ENCODE measurements around the gene NECAP2.
"Not testable (repeated sequence)": the region's sequence is repeated elsewhere in the genome, so short reads cannot be mapped to it uniquely, and the experiment has no call there.

The NECAP2 gene

DNA sequence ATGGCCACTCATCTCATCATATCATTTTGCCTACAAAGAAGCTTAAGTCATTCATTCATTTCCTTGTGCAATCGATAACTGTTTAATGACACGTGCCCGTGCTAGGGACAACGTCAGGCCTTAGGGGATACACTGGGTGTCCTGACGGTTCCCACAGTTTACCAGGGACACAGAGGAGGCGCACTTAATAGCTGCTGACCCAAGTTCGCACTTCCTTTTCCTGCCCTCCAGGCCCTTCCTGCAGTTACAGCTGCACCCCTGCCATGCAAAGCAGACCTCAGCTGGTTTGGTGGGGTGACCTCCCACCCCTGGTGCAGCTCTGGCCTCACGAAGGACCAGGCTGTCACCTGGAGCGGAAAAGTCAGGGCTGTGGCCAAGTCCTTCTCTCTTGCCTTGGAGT, 7.5 kb upstream of the NECAP2 start:
- DNase-seq, result no peak

GRCh38 chr1:16434007-16434406, 6.5 kb upstream of the NECAP2 start:
- DNase-seq, result no peak

- DNase-seq, result no peak
Observed at GRCh38 chr1:16434501-16434900, 6.0 kb upstream of the NECAP2 start.

DNA sequence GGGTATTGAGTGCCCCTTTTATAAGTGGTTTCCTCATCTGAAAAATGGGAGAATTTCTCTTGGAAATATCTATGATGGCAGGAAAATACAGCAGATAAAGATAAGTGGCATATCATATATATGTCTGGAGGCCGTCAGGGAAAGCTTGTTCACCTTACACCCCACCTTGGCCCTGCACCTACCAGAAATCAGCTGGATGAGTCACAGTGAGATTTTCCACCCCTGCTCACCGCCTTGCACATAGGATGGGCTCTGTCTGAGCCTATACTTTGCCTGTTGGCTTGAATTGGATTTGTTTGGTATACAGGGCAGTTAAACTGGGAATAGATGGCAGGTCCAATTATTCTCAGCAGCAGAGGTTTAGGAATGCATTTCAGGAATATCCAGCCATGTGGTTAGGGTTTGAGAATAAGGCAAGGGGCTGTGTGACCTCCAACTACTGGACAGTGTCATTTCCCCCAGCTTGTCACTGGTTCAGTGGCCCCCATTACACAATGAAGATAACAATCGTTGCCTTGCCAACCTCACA, 3.5 kb upstream of the NECAP2 start, which contains the start of gene SPATA21:
TSS of gene SPATA21 (minus strand) at position 479 of the 529 bp plus-strand sequence. CDS start 6,053 bp downstream, outside the sequence.
- DNase-seq, result no peak

- no peak for DNase-seq
Observed at GRCh38 chr1:16438516-16438915, 2.0 kb upstream of the NECAP2 start.

- no peak for DNase-seq
Observed at GRCh38 chr1:16438924-16439323, 1.6 kb upstream of the NECAP2 start.

- no peak for DNase-seq
Observed at GRCh38 chr1:16440131-16440469, 424 bp upstream of the NECAP2 start.

GRCh38 chr1:16441282-16441665, 750 bp downstream of the NECAP2 start:
- no peak for DNase-seq

- DNase-seq, result no peak
Observed at GRCh38 chr1:16442265-16442664, 1.7 kb downstream of the NECAP2 start.

- no peak for DNase-seq
Observed at GRCh38 chr1:16442941-16443340, 2.4 kb downstream of the NECAP2 start.

DNA sequence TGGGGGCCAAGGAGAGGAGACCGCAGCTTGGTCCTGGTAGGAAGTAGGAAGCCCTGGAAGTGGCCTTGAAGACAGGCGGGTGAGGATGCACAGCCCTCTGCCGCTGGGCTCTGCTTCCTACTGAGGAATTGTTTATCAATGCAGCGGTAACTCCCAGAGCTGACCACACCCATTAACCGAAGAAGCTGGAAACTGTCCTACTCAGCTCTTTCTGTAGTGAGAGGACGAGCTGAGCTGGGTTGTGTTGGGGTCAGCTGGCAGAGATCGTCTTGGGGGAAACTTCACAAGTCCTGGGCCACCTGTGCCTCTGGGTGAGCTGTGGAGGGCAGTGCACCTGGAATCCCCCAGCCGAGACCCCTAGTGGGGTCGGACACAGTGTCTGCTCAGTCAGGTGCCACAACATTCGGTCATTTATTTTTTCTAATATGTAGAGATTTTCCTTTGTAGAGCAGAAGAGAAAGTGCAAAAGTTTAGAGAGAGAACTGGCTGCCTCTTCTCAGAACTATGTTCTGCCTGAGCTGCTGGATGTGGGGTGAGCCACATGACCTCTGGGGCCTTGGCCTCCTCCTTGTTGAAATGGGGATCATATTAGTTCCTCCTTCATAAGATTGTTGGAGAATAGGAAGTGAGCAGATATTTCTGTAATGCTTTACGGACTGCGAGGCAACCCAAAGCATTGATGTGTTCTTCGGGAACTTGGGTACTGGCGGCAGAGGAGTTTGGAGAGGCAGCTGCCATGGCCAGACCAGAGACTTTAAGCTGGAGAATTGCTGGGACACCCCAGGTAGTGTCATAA, 3.6 kb downstream of the NECAP2 start:
- DNase-seq, result peak; percentile 26

DNA sequence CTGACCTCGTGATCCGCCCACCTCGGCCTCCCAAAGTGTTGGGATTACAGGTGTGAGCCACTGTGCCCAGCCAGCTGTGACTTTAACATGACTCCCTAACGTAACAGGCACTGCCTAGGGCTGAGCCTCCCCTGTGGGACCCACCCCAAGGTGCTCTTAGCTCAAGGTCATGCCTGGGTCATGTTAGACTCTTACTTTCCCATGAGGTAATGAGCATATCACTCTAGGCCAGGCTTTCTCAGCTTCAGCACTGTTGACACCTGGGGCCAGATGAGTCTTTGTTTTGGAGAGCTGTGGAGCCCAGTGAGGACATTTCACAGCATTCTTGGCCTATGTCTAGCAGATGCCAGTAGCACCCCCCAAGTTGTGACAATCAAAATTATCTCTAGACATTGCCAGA, 4.5 kb downstream of the NECAP2 start:
- no peak for DNase-seq

DNA sequence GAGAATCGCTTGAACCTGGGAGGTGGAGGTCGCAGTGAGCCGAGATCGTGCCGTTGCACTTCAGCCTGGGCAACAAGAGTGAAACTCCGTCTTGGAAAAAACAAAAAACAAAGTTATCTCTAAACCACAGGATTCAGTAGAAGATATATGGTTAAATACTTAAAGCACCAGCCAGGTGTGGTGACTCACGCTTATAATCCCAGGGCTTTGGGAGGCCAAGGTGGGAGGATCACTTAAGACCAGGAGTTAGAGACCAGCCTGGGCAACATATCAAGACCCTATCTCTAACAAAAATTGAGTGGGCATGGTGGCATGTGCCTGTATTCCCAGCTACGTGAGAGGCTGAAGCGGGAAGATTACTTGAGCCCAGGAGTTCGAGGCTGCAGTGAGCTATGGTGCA, 5.6 kb downstream of the NECAP2 start:
- no peak for DNase-seq

- DNase-seq, result no peak
Observed at GRCh38 chr1:16447641-16448040, 7.1 kb downstream of the NECAP2 start.

GRCh38 chr1:16449065-16449464, 8.5 kb downstream of the NECAP2 start:
- no peak for DNase-seq

- no peak for DNase-seq
Observed at GRCh38 chr1:16449666-16450065, 9.1 kb downstream of the NECAP2 start.

DNA sequence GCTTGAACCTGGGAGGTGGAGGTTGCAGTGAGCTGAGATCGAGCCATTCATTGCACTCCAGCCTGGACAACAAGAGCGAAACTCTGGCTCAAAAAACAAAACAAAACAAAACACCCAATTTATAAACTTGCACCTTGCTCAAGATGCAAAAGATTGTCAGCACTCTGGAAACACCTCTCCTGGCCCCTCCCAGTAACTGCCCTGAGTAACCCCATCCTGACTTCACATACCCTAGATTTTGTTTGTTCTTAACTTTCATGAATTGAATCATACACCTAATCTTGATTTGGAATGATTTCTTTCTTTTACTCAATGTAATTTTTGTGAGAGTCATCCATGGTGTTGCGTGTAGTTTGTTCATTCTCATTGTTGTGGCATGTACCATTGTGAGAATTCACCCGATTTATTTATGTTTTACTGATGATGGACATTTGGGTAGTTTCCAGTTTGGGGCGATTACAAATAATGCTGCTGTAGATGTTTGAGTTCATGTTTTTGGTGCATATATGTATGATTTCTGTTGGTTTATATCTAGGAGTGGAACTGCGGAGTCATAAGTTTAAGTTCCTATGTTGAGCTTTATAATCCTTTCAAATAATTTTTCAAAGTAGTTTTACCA, 10.4 kb downstream of the NECAP2 start:
- no peak for DNase-seq

- DNase-seq, result no peak
Observed at GRCh38 chr1:16451841-16452528, 11.5 kb downstream of the NECAP2 start.

GRCh38 chr1:16454909-16455308, 14.4 kb downstream of the NECAP2 start:
- not testable (repeated sequence) for DNase-seq

DNA sequence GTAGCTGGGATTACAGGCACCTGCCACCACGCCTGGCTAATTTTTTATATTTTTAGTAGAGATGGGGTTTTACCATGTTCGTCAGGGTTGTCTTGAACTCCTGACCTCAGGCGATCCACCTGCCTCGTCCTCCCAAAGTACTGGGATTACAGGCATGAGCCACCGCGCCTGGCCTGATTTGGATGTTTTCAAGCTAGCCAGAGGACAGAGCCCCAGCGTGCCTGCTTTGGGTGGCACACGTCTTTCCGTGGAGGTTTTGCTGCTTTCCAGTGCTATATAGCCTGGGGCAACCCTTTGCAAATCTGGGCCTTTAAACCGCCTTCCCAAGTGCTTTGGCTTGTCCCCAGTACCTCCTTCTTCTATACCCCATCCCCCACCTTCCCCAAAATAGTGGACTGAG, 15.6 kb downstream of the NECAP2 start:
- DNase-seq, result not testable (repeated sequence)

- DNase-seq, result no peak
Observed at GRCh38 chr1:16458831-16459230, 18.3 kb downstream of the NECAP2 start.

DNA sequence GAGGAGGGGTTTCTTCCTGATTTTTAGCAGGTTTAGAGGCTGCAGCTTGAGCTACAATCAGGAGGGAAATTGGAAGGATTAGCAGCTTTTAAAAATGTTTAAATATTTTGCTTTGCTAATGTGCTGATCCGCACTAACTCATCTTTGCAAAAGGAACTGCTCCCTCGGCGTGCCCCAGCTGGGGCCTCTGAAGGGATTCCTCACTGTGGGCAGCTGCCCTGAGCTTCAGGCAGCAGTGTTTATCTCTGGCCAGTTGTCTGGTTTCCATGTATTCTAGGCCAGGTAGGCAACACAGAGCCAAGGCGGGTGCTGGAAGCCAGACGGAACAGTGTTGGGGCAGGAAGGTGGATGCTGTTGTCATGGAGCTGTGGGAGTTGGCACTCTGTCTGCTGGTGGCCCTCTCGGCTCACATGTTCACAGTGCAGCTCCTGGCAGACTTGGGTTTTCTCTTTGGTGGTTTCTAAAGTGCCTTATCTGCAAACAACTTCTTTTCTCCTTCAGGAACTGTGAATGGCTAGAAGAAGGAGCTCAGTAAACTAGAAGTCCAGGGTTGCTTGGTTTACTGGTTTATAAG, 18.9 kb downstream of the NECAP2 start:
- DNase-seq, result no peak

- no peak for DNase-seq
Observed at GRCh38 chr1:16461681-16462080, 21.2 kb downstream of the NECAP2 start.
